Right lobe of liver (tissue), 6 donors: ENCODE measurements around the gene CAPN7. TPM values are rescaled to one million over a fixed set of nuclear protein-coding genes. Genes with fewer than 3 reads are reported as not detected.

ENCODE experiments used
- ATAC-seq, 4 donors: fragments of 200-7000 bp; cut with Tn5 transposase; one replicate each; pipeline ENCODE4 v1.9.1; 2020; ENCODE audit warnings: mild to moderate bottlenecking in 4 of 4, moderate library complexity in 4 of 4
- DNase-seq, 3 donors: peaks; one replicate each; pipeline ENCODE4 v3.0.0-alpha.2; 2020
- H3K27ac ChIP-seq, 3 donors: fragments of 200-600 bp; one replicate each; pipeline ENCODE4 v1.8.0; 2022
- H3K27me3 ChIP-seq, 2 donors: fragments of 200-600 bp; one replicate each; pipeline ENCODE4 v1.8.0; 2022
- H3K36me3 ChIP-seq, 4 donors: fragments of 200-600 bp; sonication (generic) in 1 of 4; one replicate each; pipeline versions ENCODE4 v1.5.1 to v1.8.0; 2017 to 2022; ENCODE audit warnings: control low read depth in 1 of 4
- H3K4me1 ChIP-seq, 4 donors: fragments of 200-600 bp; sonication (generic) in 1 of 4; one replicate each; pipeline versions ENCODE4 v1.5.1 to v1.8.0; 2017 to 2022; ENCODE audit warnings: control low read depth in 1 of 4
- H3K4me3 ChIP-seq, 3 donors: fragments of 200-600 bp; one replicate each; pipeline ENCODE4 v1.8.0; 2022
- H3K9me3 ChIP-seq, 4 donors: fragments of 200-600 bp; sonication (generic) in 1 of 4; one replicate each; pipeline versions ENCODE4 v1.5.1 to v1.8.0; 2017 to 2022; ENCODE audit warnings: control low read depth in 1 of 4
- CTCF ChIP-seq, 4 donors: fragments of 200-600 bp in 3 of 4; fragments of 450-650 bp in 1 of 4; IDR thresholded peaks; one replicate each; pipeline versions ENCODE4 v1.5.1 to v1.8.0; 2016 to 2022; ENCODE audit warnings: antibody characterized with exemption in 4 of 4, mild to moderate bottlenecking in 2 of 4
- POLR2A ChIP-seq: fragments of 450-650 bp; IDR thresholded peaks from one replicate; pipeline ENCODE4 v1.6.1; 2017; ENCODE audit warnings: antibody characterized with exemption, mild to moderate bottlenecking
- WGBS: methylation state at CpG from one replicate; pipeline ENCODE4 v1.1.6; 2018; ENCODE audit warnings: low coverage, low lambda C conversion rate; ENCODE audit not compliant: insufficient coverage; ENCODE audit errors: missing lambda C conversion rate; 5-methylcytosine and 5-hydroxymethylcytosine counted together
- intact Hi-C, 2 donors: fragments of 100-400 bp; cut with DNase I; formaldehyde crosslinking; loops; one replicate each; pipeline versions ENCODE4 v1.11.2 to v1.14.1; 2022
- total RNA-seq, 6 experiments: library from RNA; depleted of rRNA in 2 of 6; stranded (reverse); fragments of >200 nt in 2 of 6; fragmentation: NEBNext Ultra II Directional in 3 of 6; extraction: Animal tissue kit (Norgen Biotek cat#: 25700) in 3 of 6; gene quantifications; one replicate each; pipeline versions ENCODE4 v1.1.0 to v1.2.4, GENCODE V29; 2016 to 2023
- donor health status: DM: no; HTN: yes; CAD: no.
- donor health status: DM: no; HTN: no; CAD: no.
- donor health status: DM: no; HTN: no; CAD: no.
- donor health status: DM: no; HTN: yes; CAD: no.
- donor health status: DM: no; HTN: yes; CAD: no.

CAPN7 gene
- total RNA-seq, 6 experiments from 2014 or later: 20.1 to 32.8 (median 23.1) TPM

GRCh38 chr3:15215996-15216395 is 9.9 kb downstream of the CAPN7 start:
- intact Hi-C loops: no loop called here
- H3K9me3 ChIP-seq: no peaks in the 10 kb centered on the region
- 68% methylated on average over 2 of the region's 2 CpGs for WGBS
- TF ChIP-seq POLR2A: no peak
- no peak for TF ChIP-seq CTCF (IDR thresholded peaks at IDR 0.05)
- H3K4me1 ChIP-seq: no peaks in the 10 kb centered on the region
- DNase-seq: no peak
- H3K4me3 ChIP-seq: no peak overlapping the region
- peaks cover 0 to 51% (median 24%) of the 10 kb centered on the region in 4 donors for H3K36me3 ChIP-seq
- ATAC-seq: peak in 2 of 4 donors; percentile 21 to 28
- no peak overlapping the region for H3K27ac ChIP-seq
- no peaks in the 10 kb centered on the region for H3K27me3 ChIP-seq

- intact Hi-C loops: no loop called here
- DNase-seq (no peak), ATAC-seq (no peak)
- Histone ChIP-seq H3K4me1 (no peaks in the 10 kb centered on the region), H3K4me3 (no peak overlapping the region), H3K9me3 (no peaks in the 10 kb centered on the region), H3K27me3 (no peaks in the 10 kb centered on the region), H3K27ac (no peak overlapping the region), H3K36me3 (peaks cover 0 to 52% (median 25%) of the 10 kb centered on the region in 4 donors)
- no peak for TF ChIP-seq CTCF (IDR thresholded peaks at IDR 0.05)
- no peak for TF ChIP-seq POLR2A
- 89% methylated on average over 1 of the region's 1 CpG for WGBS
Measured at GRCh38 chr3:15216501-15216900, 10.5 kb downstream of the CAPN7 start.

GRCh38 chr3:15217011-15217671 is 11.1 kb downstream of the CAPN7 start:
- H3K27ac ChIP-seq: no peak overlapping the region
- H3K4me3 ChIP-seq: no peak overlapping the region
- no peaks in the 10 kb centered on the region for H3K27me3 ChIP-seq
- no peaks in the 10 kb centered on the region for H3K4me1 ChIP-seq
- ATAC-seq: no peak
- WGBS: 84% methylated on average over 4 of the region's 4 CpGs
- TF ChIP-seq CTCF (IDR thresholded peaks at IDR 0.05) (no peak), POLR2A (no peak)
- intact Hi-C loops: no loop called here
- no peaks in the 10 kb centered on the region for H3K9me3 ChIP-seq
- peaks cover 2 to 52% (median 28%) of the 10 kb centered on the region in 4 donors for H3K36me3 ChIP-seq
- no peak for DNase-seq

GRCh38 chr3:15217841-15218267 is 11.8 kb downstream of the CAPN7 start:
- no peak overlapping the region for H3K27ac ChIP-seq
- intact Hi-C loops: no loop called here
- H3K36me3 ChIP-seq: peaks cover 4 to 55% (median 28%) of the 10 kb centered on the region in 4 donors
- H3K4me1 ChIP-seq: no peaks in the 10 kb centered on the region
- WGBS: 57% methylated on average over 2 of the region's 2 CpGs
- H3K9me3 ChIP-seq: no peaks in the 10 kb centered on the region
- H3K4me3 ChIP-seq: no peak overlapping the region
- TF ChIP-seq CTCF (IDR thresholded peaks at IDR 0.05) (no peak), POLR2A (no peak)
- no peaks in the 10 kb centered on the region for H3K27me3 ChIP-seq
- DNase-seq (no peak), ATAC-seq (no peak)
